Measurements from ENCODE around the gene CNTN5. TPM values are rescaled to one million over a fixed set of nuclear protein-coding genes. Genes with fewer than 3 reads are reported as not detected.

CNTN5 gene
- polyA plus RNA-seq, 1 donor from 2014 or later = 1.1 TPM

DNA sequence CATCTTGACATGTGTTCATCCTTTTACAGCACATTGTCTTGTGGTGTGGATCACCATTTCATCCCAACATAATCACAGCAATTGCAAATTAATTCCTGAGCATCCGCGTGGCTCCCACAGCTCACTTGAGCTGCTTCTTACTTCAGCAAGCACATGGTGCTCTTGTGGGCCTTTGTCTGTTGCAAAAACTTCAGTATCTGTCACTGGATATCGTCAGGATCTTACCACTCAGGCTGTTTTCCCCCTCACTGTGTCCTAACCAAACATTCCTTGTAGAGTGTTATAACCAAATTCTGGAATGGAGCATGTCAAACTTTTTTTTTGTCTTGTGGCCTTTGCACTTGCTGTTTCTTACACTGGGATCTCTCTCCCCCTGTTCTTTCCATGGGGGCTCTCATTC is 983.2 kb downstream of the CNTN5 start:
- Histone ChIP-seq H3K4me3 (ENCODE audit: low read length) (no peak overlapping the region), H4K20me1 (ENCODE audit: insufficient read depth) (no peaks in the 10 kb centered on the region), H3F3A (ENCODE audit: insufficient read depth, low read length, poor library complexity, severe bottlenecking) (no peaks in the 10 kb centered on the region), H3K36me3 (ENCODE audit: insufficient read depth, low read length) (no peaks in the 10 kb centered on the region), H3K4me2 (ENCODE audit: low read length) (no peak overlapping the region), H2AFZ (ENCODE audit: low read depth, low read length) (no peak overlapping the region), H3K27me3 (ENCODE audit: insufficient read depth, low read depth, low read length) (no peaks in the 10 kb centered on the region), H3K9me3 (ENCODE audit: low read length) (no peaks in the 10 kb centered on the region), H3K27ac (ENCODE audit: low read length) (no peak overlapping the region), H3K79me2 (replicated peaks; ENCODE audit: insufficient read depth, low read length) (no peaks in the 10 kb centered on the region), H3K9ac (ENCODE audit: low read length) (no peak overlapping the region), H3K9me2 (ENCODE audit: insufficient read depth, low read length) (no peaks in the 10 kb centered on the region)
- no peak for TF ChIP-seq EZH2 (IDR thresholded peaks at IDR 0.05; ENCODE audit: borderline replicate concordance, insufficient read depth, low read length, poor library complexity, severe bottlenecking)
- TF ChIP-seq, protein P1, sequence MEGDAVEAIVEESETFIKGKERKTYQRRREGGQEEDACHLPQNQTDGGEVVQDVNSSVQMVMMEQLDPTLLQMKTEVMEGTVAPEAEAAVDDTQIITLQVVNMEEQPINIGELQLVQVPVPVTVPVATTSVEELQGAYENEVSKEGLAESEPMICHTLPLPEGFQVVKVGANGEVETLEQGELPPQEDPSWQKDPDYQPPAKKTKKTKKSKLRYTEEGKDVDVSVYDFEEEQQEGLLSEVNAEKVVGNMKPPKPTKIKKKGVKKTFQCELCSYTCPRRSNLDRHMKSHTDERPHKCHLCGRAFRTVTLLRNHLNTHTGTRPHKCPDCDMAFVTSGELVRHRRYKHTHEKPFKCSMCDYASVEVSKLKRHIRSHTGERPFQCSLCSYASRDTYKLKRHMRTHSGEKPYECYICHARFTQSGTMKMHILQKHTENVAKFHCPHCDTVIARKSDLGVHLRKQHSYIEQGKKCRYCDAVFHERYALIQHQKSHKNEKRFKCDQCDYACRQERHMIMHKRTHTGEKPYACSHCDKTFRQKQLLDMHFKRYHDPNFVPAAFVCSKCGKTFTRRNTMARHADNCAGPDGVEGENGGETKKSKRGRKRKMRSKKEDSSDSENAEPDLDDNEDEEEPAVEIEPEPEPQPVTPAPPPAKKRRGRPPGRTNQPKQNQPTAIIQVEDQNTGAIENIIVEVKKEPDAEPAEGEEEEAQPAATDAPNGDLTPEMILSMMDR (IDR thresholded peaks at IDR 0.05; ENCODE audit: poor library complexity, severe bottlenecking) = no peak
- TF ChIP-seq, protein P2, sequence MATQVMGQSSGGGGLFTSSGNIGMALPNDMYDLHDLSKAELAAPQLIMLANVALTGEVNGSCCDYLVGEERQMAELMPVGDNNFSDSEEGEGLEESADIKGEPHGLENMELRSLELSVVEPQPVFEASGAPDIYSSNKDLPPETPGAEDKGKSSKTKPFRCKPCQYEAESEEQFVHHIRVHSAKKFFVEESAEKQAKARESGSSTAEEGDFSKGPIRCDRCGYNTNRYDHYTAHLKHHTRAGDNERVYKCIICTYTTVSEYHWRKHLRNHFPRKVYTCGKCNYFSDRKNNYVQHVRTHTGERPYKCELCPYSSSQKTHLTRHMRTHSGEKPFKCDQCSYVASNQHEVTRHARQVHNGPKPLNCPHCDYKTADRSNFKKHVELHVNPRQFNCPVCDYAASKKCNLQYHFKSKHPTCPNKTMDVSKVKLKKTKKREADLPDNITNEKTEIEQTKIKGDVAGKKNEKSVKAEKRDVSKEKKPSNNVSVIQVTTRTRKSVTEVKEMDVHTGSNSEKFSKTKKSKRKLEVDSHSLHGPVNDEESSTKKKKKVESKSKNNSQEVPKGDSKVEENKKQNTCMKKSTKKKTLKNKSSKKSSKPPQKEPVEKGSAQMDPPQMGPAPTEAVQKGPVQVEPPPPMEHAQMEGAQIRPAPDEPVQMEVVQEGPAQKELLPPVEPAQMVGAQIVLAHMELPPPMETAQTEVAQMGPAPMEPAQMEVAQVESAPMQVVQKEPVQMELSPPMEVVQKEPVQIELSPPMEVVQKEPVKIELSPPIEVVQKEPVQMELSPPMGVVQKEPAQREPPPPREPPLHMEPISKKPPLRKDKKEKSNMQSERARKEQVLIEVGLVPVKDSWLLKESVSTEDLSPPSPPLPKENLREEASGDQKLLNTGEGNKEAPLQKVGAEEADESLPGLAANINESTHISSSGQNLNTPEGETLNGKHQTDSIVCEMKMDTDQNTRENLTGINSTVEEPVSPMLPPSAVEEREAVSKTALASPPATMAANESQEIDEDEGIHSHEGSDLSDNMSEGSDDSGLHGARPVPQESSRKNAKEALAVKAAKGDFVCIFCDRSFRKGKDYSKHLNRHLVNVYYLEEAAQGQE (IDR thresholded peaks at IDR 0.05; ENCODE audit: borderline replicate concordance) = no peak
- no peak for TF ChIP-seq EP300 (conservative IDR thresholded peaks at IDR 0.05; ENCODE audit: poor library complexity, severe bottlenecking)
- TF ChIP-seq SMC3 (conservative IDR thresholded peaks at IDR 0.05; ENCODE audit: poor library complexity) = no peak
- TF ChIP-seq POLR2AphosphoS5 (IDR thresholded peaks at IDR 0.05) = no peak

DNA sequence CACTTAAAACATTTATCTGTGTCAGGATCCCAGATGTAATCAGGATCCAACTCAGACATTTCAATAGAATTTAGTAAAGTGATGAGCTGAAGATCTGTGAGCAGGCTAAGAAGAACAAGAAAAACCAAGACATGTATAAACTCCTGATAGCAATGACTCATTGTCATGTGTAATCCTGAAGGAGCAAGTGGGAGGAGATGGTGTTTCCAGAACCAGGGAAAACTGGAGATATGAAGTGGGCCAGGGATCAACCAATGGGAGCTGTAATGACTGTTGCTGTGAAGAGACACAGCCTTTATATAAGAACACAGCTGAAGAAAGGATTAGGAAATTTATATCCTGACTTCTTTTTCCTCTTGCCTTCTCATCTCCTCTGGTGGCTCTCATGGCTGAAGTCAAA is 983.8 kb downstream of the CNTN5 start:
- Histone ChIP-seq H3K27ac (ENCODE audit: low read length) (no peak overlapping the region), H3K4me3 (ENCODE audit: low read length) (no peak overlapping the region), H4K20me1 (ENCODE audit: insufficient read depth) (no peaks in the 10 kb centered on the region), H3F3A (ENCODE audit: insufficient read depth, low read length, poor library complexity, severe bottlenecking) (no peaks in the 10 kb centered on the region), H3K4me2 (ENCODE audit: low read length) (no peak overlapping the region), H2AFZ (ENCODE audit: low read depth, low read length) (no peak overlapping the region), H3K36me3 (ENCODE audit: insufficient read depth, low read length) (no peaks in the 10 kb centered on the region), H3K9ac (ENCODE audit: low read length) (no peak overlapping the region), H3K9me2 (ENCODE audit: insufficient read depth, low read length) (no peaks in the 10 kb centered on the region), H3K9me3 (ENCODE audit: low read length) (no peaks in the 10 kb centered on the region), H3K27me3 (ENCODE audit: insufficient read depth, low read depth, low read length) (no peaks in the 10 kb centered on the region), H3K79me2 (replicated peaks; ENCODE audit: insufficient read depth, low read length) (no peaks in the 10 kb centered on the region)
- no peak for TF ChIP-seq EZH2 (IDR thresholded peaks at IDR 0.05; ENCODE audit: borderline replicate concordance, insufficient read depth, low read length, poor library complexity, severe bottlenecking)
- TF ChIP-seq, protein P1 (IDR thresholded peaks at IDR 0.05; ENCODE audit: poor library complexity, severe bottlenecking) = no peak
- no peak for TF ChIP-seq RAD21 (conservative IDR thresholded peaks at IDR 0.05)
- TF ChIP-seq, protein P2 (IDR thresholded peaks at IDR 0.05; ENCODE audit: borderline replicate concordance) = no peak
